DND-41 (cell line): ENCODE data around the gene SP140.

Experiments used
- ATAC-seq: fragments of 200-7000 bp; cut with Tn5 transposase; 3 replicates; pipeline ENCODE4 v1.9.1; 2021; ENCODE audit warnings: low read depth; ENCODE audit not compliant: insufficient read depth
- DNase-seq: peaks from one replicate; pipeline ENCODE4 v3.0.0-alpha.2; 2020
- H2AFZ ChIP-seq: 2 replicates; pipeline ENCODE4 v1.6.0; 2012; ENCODE audit warnings: low read depth, low read length
- H3K27ac ChIP-seq: 2 replicates; pipeline ENCODE4 v1.5.1; 2012; ENCODE audit warnings: low read length, inconsistent platforms
- H3K27me3 ChIP-seq: fragments of 200-600 bp; sonication (generic); 2 replicates; pipeline ENCODE4 v1.6.0; 2012; ENCODE audit warnings: low read length, mild to moderate bottlenecking, inconsistent platforms; ENCODE audit not compliant: insufficient read depth, poor library complexity
- H3K36me3 ChIP-seq: 2 replicates; pipeline ENCODE4 v1.5.1; 2012; ENCODE audit warnings: low read length, inconsistent platforms; ENCODE audit not compliant: insufficient read depth
- H3K4me1 ChIP-seq: 2 replicates; pipeline ENCODE4 v1.5.1; 2012; ENCODE audit warnings: mild to moderate bottlenecking, low read length; ENCODE audit not compliant: insufficient read depth
- H3K4me2 ChIP-seq: 2 replicates; pipeline ENCODE4 v1.6.0; 2012; ENCODE audit warnings: mild to moderate bottlenecking, moderate library complexity, low read length, inconsistent platforms; ENCODE audit not compliant: insufficient read depth
- H3K4me3 ChIP-seq, 2 experiments: fragments of 200-600 bp in 1 of 2; shearing (Covaris generic) in 1 of 2; 2 replicates each; pipeline ENCODE4 v1.5.1; 2012 to 2016; ENCODE audit warnings: inconsistent platforms in 2 of 2, low read length in 2 of 2, mild to moderate bottlenecking in 2 of 2, low read depth in 1 of 2, moderate library complexity in 1 of 2
- H3K79me2 ChIP-seq: 2 replicates; pipeline ENCODE4 v1.6.0; 2012; ENCODE audit warnings: low read length, inconsistent platforms; ENCODE audit not compliant: insufficient read depth
- H3K9ac ChIP-seq: 2 replicates; pipeline ENCODE4 v1.6.0; 2012; ENCODE audit warnings: low read depth, mild to moderate bottlenecking, inconsistent platforms, low read length, moderate library complexity
- H3K9me3 ChIP-seq: 2 replicates; pipeline ENCODE4 v1.5.1; 2012; ENCODE audit warnings: low read length, moderate library complexity, mild to moderate bottlenecking, inconsistent platforms; ENCODE audit not compliant: insufficient read depth, severe bottlenecking
- H4K20me1 ChIP-seq: 2 replicates; pipeline ENCODE4 v1.6.0; 2012; ENCODE audit warnings: low read length; ENCODE audit not compliant: insufficient read depth
- EZH2 ChIP-seq: IDR thresholded peaks from 3 replicates; pipeline ENCODE4 v1.6.1; 2012; ENCODE audit warnings: borderline replicate concordance, low read depth, mild to moderate bottlenecking, moderate library complexity, low read length, inconsistent platforms; ENCODE audit not compliant: severe bottlenecking
- TF ChIP-seq, protein P1 (sequence below): IDR thresholded peaks from 2 replicates; pipeline ENCODE4 v1.5.1; 2012; ENCODE audit warnings: borderline replicate concordance, low read length, moderate library complexity, mild to moderate bottlenecking; ENCODE audit not compliant: poor library complexity, severe bottlenecking; ENCODE audit errors: extremely low read depth

Gene SP140

DNA sequence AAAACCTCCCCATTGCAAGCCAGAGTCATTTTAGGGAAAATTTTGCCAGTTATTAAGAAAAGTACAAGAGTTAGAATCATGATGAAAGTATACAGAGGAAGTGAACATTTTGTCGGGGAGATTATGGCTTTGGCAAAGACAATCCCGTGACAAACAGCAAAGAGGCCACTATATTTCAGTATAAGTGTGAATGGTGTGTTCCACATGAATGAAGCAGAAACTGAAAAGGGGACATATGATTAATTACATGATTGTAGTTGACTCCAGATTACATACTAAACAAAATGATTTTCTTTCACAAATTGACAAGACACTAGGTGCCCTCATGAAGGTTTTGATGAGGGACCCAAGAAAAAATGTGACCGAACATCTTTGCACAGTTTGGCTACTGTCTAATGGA lies 42.0 kb downstream of the SP140 start:
- no peak for ATAC-seq
- Histone ChIP-seq H3K9ac (no peak overlapping the region), H3K27me3 (no peaks in the 10 kb centered on the region), H3K36me3 (no peaks in the 10 kb centered on the region), H3K79me2 (no peaks in the 10 kb centered on the region), H3K4me1 (no peaks in the 10 kb centered on the region), H2AFZ (no peak overlapping the region), H4K20me1 (no peaks in the 10 kb centered on the region), H3K27ac (no peak overlapping the region), H3K4me2 (no peak overlapping the region), H3K9me3 (no peaks in the 10 kb centered on the region), H3K4me3 (no peak overlapping the region)
- DNase-seq = no peak
- TF ChIP-seq, protein P1, sequence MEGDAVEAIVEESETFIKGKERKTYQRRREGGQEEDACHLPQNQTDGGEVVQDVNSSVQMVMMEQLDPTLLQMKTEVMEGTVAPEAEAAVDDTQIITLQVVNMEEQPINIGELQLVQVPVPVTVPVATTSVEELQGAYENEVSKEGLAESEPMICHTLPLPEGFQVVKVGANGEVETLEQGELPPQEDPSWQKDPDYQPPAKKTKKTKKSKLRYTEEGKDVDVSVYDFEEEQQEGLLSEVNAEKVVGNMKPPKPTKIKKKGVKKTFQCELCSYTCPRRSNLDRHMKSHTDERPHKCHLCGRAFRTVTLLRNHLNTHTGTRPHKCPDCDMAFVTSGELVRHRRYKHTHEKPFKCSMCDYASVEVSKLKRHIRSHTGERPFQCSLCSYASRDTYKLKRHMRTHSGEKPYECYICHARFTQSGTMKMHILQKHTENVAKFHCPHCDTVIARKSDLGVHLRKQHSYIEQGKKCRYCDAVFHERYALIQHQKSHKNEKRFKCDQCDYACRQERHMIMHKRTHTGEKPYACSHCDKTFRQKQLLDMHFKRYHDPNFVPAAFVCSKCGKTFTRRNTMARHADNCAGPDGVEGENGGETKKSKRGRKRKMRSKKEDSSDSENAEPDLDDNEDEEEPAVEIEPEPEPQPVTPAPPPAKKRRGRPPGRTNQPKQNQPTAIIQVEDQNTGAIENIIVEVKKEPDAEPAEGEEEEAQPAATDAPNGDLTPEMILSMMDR = no peak
- no peak for TF ChIP-seq EZH2

DNA sequence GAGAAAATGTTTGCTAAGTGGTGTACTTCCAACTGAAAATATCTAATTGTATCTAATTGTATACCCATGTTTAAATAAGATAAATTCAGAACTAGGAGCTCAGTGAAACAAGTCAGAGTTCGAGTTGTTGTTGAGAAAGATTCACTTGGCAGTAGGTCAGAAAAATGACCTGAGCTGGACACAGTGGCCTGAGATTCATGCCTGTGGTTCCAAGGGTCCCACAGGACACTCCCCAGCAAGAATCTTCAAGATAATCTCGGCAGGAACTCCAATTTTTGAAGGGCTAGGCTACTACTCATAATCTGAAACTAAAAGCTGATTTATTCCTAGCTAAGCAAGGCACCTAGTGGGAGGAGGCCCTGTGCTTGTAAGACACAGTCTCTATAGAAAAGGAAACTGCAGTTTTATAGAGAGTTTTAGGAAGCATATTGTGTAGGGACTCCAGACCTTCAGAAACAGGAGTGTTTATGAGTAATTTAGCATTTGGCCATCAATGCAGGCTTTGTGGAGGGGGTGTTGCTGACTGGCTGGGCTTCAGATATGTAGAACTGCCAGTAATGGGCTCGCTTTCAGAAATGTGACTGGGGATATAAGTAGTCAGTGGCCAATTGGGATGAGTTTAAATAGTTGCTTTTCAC lies 43.2 kb downstream of the SP140 start:
- Histone ChIP-seq H3K27ac (no peak overlapping the region), H3K4me3 (no peak overlapping the region), H3K4me1 (no peaks in the 10 kb centered on the region), H3K27me3 (no peaks in the 10 kb centered on the region), H3K36me3 (no peaks in the 10 kb centered on the region), H4K20me1 (no peaks in the 10 kb centered on the region), H2AFZ (no peak overlapping the region), H3K9me3 (no peaks in the 10 kb centered on the region), H3K79me2 (no peaks in the 10 kb centered on the region), H3K4me2 (no peak overlapping the region), H3K9ac (no peak overlapping the region)
- no peak for TF ChIP-seq EZH2
- TF ChIP-seq, protein P1 = no peak
- ATAC-seq = no peak
- no peak for DNase-seq

DNA sequence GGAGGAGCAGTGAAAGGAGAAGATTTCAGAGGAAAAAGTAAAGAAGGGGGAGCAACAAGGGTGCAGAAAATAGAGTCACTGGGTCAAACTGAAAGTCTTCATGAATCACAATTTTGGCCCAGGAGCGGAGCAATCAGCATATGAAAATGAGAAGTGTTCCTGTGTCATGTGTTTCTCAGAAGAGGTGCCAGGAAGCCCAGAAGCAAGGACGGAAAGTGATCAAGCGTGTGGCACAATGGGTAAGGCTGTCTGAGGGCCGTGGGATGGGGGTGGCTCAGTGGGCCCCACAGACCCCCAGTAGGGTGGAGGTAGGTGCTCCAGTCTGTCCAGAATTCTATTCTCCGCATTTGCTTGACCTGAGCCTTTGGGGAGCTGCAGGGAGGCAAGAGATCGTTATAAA lies 44.2 kb downstream of the SP140 start:
- Histone ChIP-seq H3K27ac (no peak overlapping the region), H3K79me2 (no peaks in the 10 kb centered on the region), H3K36me3 (no peaks in the 10 kb centered on the region), H3K27me3 (no peaks in the 10 kb centered on the region), H3K9ac (no peak overlapping the region), H2AFZ (no peak overlapping the region), H3K4me3 (no peak overlapping the region), H4K20me1 (no peaks in the 10 kb centered on the region), H3K4me1 (no peaks in the 10 kb centered on the region), H3K9me3 (no peaks in the 10 kb centered on the region), H3K4me2 (no peak overlapping the region)
- TF ChIP-seq, protein P1 = no peak
- no peak for TF ChIP-seq EZH2
- ATAC-seq (no peak), DNase-seq (no peak)
